Measurements from ENCODE around the gene TUSC2. TPM values are rescaled to one million over a fixed set of nuclear protein-coding genes. Genes with fewer than 3 reads are reported as not detected.

The TUSC2 gene
- total and polyA plus RNA-seq, 2 of the 8 experiments (the other 6 are each of a cell fraction or from before 2014, with no cell fraction given), result 33.3 to 65.4 TPM

DNA sequence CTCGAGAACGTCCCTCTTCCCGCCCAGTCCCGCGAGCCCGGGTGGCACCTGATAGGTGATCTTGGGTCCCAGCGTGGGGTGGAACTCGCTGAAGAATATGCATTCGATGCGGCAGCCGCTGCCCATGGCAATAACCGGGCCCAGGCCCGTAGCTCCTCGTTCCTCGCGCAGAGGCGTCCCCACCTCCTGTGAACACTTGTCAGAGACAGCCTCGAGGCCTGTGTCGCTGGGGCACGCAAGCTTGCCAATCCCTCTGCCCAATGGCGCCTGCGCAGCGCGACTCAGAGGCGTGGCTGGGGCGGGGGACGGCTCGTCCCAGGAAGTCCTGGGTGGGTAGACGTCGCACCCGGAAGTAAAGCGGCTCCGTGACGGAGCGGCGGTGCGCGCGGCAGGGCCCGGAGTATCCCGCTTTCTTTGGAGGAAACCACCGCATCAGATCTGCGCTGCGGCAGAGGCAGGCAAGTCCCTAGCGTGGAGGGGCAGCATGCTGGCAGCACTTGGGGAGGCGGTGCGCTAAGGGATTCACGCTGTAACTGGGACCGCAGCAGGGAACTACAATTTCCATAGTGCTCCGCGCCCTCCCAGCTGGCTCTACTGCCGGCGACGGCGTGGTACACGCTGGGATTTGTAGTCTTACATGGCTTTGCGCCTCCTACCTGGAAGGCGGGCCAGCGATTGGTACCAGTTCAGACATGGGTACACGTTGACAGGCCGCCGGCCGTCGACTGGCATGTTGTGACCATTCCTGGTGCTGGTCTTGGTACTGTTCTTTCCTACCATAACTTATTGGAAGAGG lies 22.7 kb upstream of the TUSC2 start, which contains the start of the genes CYB561D2 and NPRL2 (continued):
- TF ChIP-seq TAF1 (IDR thresholded peaks at IDR 0.05; ENCODE audit: low read depth, low read length), result peak; percentile 51; the same call in 1 of the 2 replicates
- TF ChIP-seq, protein P1, sequence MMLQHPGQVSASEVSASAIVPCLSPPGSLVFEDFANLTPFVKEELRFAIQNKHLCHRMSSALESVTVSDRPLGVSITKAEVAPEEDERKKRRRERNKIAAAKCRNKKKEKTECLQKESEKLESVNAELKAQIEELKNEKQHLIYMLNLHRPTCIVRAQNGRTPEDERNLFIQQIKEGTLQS (IDR thresholded peaks at IDR 0.05; ENCODE audit: insufficient read depth, low read depth, low read length), result peak; percentile 59; the same call in 1 of the 2 replicates
- TF ChIP-seq, protein P2, sequence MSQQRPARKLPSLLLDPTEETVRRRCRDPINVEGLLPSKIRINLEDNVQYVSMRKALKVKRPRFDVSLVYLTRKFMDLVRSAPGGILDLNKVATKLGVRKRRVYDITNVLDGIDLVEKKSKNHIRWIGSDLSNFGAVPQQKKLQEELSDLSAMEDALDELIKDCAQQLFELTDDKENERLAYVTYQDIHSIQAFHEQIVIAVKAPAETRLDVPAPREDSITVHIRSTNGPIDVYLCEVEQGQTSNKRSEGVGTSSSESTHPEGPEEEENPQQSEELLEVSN (IDR thresholded peaks at IDR 0.05), result peak; percentile 96
- TF ChIP-seq, protein P3, sequence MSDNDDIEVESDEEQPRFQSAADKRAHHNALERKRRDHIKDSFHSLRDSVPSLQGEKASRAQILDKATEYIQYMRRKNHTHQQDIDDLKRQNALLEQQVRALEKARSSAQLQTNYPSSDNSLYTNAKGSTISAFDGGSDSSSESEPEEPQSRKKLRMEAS (IDR thresholded peaks at IDR 0.05), result peak; percentile 93
- TF ChIP-seq HDAC2 (IDR thresholded peaks at IDR 0.05; ENCODE audit: borderline replicate concordance in 1 of 2, low read depth in 2 of 2, low read length in 2 of 2), result peak; percentile 55 to 92; a peak in 1 of 4 replicates
- no peak for TF ChIP-seq SRF (IDR thresholded peaks at IDR 0.05; ENCODE audit: low read depth, low read length)
- TF ChIP-seq CHD2 (IDR thresholded peaks at IDR 0.05; ENCODE audit: low read length), result 0 out of 2 replicates have a peak, but pooled peaks have one; percentile 21
- TF ChIP-seq SIX5 (IDR thresholded peaks at IDR 0.05; ENCODE audit: low read depth, low read length), result peak; percentile 98
- TF ChIP-seq TEAD4 (IDR thresholded peaks at IDR 0.05; ENCODE audit: low read depth, low read length), result no peak
- peak; percentile 21 to 95; a peak in 2 of 4 replicates for TF ChIP-seq SIN3A (conservative IDR thresholded peaks at IDR 0.05 in 1 of 2, IDR thresholded peaks at IDR 0.05 in 1 of 2; ENCODE audit: low read depth in 1 of 2, low read length in 2 of 2)
- peak; percentile 99 for TF ChIP-seq KDM4A (IDR thresholded peaks at IDR 0.05; ENCODE audit: low read depth, low read length, severe bottlenecking)
- peak; percentile 84 for TF ChIP-seq SAP30 (IDR thresholded peaks at IDR 0.05; ENCODE audit: insufficient read depth, insufficient replicate concordance, low read length)
- TF ChIP-seq ASH2L (IDR thresholded peaks at IDR 0.05; ENCODE audit: low read length), result peak; percentile 88
